Liver (tissue), 3 donors: Measurements from ENCODE around the gene CGRRF1.
A peak's percentile ranks its signal among the peaks of the same experiment; 100 is the strongest.

Experiments
- CTCF ChIP-seq: fragments of 150-350 bp; IDR thresholded peaks from 2 replicates; pipeline ENCODE4 v1.5.1; 2017; ENCODE audit warnings: improper control_type of control experiment, low read depth, low read length; ENCODE audit not compliant: missing input control
- MAX ChIP-seq: IDR thresholded peaks from 2 replicates; pipeline ENCODE4 v1.6.1; 2016; ENCODE audit warnings: antibody characterized with exemption
- RAD21 ChIP-seq, 2 donors: IDR thresholded peaks; 2 replicates each; pipeline ENCODE4 v1.6.1; 2016; ENCODE audit warnings: antibody characterized with exemption in 2 of 2, mild to moderate bottlenecking in 2 of 2
- REST ChIP-seq: IDR thresholded peaks from 2 replicates; pipeline ENCODE4 v1.6.1; 2016; ENCODE audit warnings: antibody characterized with exemption, mild to moderate bottlenecking
- YY1 ChIP-seq: IDR thresholded peaks from 2 replicates; pipeline ENCODE4 v1.6.1; 2016; ENCODE audit warnings: antibody characterized with exemption, mild to moderate bottlenecking
- donor health status: healthy.
- donor health status: healthy.

GRCh38 chr14:54572316-54572715 is 62.6 kb downstream of the CGRRF1 start:
- TF ChIP-seq REST = no peak
- TF ChIP-seq CTCF = peak; percentile 53
- no peak for TF ChIP-seq MAX
- TF ChIP-seq RAD21 (IDR thresholded peaks at IDR 0.05) = peak; percentile 76 to 78
- no peak for TF ChIP-seq YY1
